GM19328 (cell line): ENCODE results near the gene FHOD3.
"Not testable (repeated sequence)": the region's sequence is repeated elsewhere in the genome, so short reads cannot be mapped to it uniquely, and the experiment has no call there.

Experiments
- ATAC-seq: cut with Tn5 transposase; IDR thresholded peaks from one replicate; pipeline ENCODE4 v1.9.1; 2021; ENCODE audit warnings: mild to moderate bottlenecking, moderate library complexity; ENCODE audit not compliant: unreplicated experiment

The FHOD3 gene

GRCh38 chr18:36761186-36761698 is 463.7 kb downstream of the FHOD3 start:
- ATAC-seq, result no peak

DNA sequence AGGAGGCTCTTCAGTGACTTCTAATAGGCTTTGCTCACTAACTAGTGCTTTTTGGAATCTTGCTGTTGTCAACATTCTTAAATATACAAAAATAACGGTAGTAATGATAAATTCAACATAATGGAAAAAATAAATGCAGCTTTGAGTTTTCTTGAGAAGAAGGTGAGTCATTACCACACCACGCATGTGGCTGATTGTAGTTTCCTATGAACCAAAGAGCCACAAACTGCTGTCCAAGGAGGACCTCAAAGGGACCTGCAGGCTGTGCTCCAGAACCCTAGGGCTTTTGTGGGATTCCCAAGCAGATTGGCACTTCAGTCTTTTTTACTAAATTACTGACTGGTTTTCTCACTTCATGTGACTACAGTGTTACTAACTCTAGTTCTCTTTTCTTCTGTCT is 464.6 kb downstream of the FHOD3 start:
- ATAC-seq, result no peak

DNA sequence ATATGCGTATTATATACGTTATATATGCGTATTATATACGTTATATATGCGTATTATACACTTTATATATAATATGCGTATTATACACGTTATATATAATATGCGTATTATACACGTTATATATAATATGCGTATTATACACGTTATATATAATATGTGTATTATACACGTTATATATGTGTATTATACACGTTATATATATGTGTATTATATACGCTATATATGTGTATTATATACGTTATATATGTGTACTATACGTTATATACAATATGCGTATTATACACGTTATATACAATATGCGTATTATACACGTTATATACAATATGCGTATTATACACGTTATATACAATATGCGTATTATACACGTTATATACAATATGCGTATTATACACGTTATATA is 465.5 kb downstream of the FHOD3 start:
- not testable (repeated sequence) for ATAC-seq

- ATAC-seq, result no peak
These were observed 469.3 kb downstream of the FHOD3 start for GRCh38 chr18:36766836-36767235.

DNA sequence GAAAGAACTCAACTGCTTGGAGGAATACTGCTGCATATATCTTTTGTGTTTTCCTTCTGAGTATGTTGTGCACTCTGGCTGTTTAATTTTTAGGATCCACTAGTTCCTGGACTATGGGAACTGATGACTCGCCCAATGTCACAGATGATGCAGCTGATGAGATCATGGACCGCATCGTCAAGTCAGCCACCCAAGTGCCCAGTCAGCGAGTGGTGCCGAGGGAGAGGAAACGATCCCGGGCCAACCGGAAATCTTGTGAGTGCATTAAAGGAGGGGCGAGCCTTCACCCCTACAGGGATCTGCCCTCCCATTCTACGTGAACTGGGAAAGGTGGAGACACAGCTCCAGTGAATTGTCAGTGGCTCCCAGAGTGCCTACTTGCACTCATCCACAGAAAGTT is 471.7 kb downstream of the FHOD3 start:
- ATAC-seq, result no peak

- no peak for ATAC-seq
These were observed 472.2 kb downstream of the FHOD3 start for GRCh38 chr18:36769611-36770314.

- no peak for ATAC-seq
These were observed 472.9 kb downstream of the FHOD3 start for GRCh38 chr18:36770315-36770946.

DNA sequence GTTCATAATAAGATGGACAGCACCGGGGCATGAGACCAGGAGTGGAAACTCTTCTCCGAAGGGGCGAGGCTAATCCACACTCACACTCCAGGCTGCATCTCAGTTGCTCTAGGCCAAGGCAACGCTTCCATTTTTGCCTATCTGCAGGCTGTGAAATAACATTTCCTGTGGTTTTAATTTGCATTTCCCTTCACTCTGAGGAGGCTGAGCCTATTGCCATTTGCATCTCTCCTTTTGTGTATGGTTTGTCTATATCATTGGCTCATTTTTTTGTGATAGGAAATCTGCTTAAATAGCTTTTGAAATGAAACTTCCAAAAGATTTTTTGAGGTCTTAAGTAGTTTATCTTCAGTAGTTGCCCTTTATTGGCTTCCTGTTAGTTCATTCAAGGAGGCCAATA is 473.7 kb downstream of the FHOD3 start:
- no peak for ATAC-seq

GRCh38 chr18:36772241-36772723 is 474.8 kb downstream of the FHOD3 start:
- ATAC-seq, result no peak

GRCh38 chr18:36775396-36775795 is 477.9 kb downstream of the FHOD3 start:
- no peak for ATAC-seq

DNA sequence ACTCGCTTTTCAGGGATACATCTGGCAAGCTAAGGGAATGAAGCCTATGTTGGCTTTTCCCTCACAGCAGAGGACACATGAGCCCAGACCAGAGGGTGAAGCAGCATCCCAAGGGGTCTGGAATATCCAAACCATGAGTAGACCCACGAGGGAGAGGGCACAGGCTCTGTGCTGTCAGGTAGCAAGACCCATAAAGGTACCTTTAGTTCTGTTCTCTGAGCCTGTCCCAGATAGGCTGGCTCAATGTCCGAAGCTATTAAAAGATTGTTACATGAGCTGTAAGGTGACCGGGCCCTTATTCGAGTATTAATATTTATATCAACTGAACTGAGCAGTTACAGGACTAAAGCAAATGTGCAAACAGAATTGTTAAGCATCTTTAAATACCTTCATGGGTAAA is 479.1 kb downstream of the FHOD3 start:
- ATAC-seq, result no peak

DNA sequence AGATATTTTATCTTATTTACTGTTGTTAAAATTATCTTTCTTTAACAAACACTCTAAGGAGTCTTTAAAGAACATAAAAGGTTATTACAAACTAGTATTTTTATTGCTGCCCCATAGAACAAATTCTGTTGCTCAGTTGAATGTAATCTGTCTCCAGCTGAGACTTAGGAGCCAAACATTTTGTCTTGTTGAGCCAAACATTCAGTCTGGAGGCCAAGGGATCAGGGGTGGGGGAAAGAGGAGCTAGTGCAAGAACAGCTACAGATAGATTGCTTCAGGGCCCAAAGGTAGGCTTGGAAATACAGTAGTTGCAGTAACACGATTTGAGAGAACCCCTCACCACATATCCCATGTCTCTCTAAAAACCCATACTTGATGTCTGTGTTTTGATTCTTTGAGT is 480.1 kb downstream of the FHOD3 start:
- ATAC-seq, result no peak

GRCh38 chr18:36780748-36781147 is 483.2 kb downstream of the FHOD3 start:
- ATAC-seq, result no peak

DNA sequence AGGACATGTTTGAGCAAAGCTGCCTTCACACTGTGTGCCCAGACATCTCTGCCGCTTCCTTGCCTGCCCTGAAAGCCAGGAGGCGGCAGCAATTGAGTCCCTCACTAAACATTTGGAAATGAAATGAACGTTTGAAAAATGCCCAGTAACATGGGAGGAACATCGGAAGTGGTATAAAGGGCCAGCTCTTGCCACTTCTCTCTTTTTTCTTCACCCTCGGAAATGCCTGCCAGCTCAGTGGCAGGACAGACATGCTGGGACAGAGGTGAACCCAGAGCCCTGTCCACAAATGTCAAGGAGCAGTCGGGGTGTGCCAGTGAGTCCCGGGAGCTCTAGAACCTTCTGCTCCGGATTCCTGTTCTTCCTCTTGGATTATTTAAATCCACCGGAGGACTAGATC is 485.2 kb downstream of the FHOD3 start:
- ATAC-seq, result no peak

DNA sequence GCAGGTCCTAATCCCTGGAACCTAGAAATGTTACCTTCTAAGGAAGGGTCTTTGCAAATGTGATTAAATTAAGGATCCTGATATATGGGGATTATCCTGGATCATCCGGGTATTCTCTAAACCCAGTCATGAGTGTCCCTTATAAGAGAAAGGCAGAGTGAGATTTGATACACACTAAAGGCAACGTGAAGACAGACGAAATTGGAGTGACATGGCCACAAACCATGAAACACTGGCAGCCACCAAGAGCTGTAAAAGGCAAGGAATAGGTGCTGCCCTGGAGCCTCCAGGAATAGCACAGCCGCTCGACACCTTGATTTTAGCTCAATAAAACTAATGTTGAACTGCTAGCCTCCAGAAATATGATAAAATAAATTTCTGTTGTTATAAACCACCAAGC is 486.3 kb downstream of the FHOD3 start:
- ATAC-seq, result no peak

GRCh38 chr18:36786686-36787085 is 489.2 kb downstream of the FHOD3 start:
- ATAC-seq, result no peak

DNA sequence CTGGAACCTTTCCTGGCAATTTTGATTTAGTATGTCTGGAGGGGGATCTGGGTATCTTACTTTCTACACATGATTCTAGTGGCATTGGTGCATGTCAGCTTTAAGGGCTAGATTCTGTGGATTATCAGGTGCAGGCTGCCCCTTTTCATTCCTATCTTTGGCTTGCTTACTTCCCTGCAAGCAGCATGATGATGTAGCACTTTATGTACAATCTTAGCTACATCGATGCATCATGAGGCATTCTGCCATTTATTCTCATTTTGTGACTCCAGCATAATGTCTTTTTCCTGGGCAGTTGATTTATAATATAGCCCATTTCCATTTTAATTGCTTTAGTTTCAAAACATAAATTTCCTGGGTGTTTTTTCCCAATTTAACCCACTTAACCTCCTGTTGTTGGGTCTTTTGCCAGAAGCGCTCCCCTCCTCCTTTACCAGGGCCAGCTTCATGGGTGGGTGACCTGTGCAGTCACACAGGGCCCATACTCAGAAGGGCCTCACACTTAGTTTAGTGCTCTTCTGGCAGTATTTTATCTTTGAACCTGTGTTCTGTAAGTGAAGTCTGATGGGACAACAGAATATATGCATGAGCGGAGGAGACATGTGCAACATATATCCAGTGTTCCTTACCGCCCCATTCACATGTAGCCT is 495.2 kb downstream of the FHOD3 start:
- no peak for ATAC-seq

DNA sequence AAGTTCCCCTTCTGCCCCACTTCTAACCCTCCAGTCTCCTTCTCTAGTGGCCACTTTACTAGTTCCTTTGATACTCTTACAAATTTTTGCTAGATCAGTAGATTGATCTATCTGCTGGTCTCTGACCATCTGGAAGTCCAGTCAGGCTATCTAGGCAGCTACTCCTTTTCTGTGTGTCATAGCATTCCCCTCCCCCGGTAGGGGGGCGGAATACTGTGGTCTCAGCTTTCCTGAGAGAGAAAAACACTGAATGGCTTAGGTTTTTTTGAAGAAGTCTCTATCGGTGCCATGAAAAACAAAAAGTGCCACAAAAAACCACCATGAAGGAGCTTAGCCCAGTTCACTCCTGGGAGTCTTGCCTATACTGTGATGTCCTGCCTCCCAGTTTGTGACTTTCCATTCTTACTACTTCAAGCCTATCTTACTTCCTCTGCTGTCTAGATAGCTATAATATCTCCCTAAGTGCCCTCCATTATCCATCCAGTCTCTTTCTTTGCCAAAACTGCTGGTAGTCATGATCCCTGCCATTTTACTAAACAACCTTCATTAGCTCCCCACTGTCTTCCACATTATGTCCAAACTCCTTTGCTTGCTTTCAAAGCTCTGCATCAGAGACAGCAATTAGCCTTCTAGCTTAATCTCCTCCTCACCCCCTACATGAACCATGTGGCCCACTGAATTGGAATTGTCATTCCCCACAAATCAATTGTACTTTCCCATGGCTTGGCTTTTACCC is 501.4 kb downstream of the FHOD3 start:
- ATAC-seq, result no peak

GRCh38 chr18:36805105-36805504 is 507.6 kb downstream of the FHOD3 start:
- ATAC-seq, result no peak

DNA sequence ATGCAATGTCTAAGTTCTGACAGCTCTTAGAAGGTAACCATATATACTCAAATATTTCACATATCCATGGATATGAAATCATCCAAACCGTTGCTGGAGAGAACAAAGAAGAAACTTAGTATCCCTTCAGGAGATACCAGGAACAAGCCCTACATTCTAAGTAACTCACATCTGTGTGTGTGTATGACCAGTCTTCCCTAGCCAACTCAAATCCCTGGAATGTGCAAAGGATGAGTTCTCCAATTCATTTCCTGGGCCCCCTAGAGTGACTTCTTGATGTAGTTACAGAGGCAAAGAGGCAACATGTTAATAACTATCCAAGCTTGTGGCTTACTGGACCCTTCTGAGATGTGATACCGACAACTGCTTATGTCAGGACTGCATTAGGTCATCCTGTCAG is 511.2 kb downstream of the FHOD3 start:
- no peak for ATAC-seq
